Bronchial epithelial cell (primary cell): Measurements from ENCODE around the gene TEP1. TPM values are rescaled to one million over a fixed set of nuclear protein-coding genes. Genes with fewer than 3 reads are reported as not detected.

ENCODE experiments used
- DNase-seq: peaks from one replicate; pipeline ENCODE4 v3.0.0-alpha.2; 2010; ENCODE audit warnings: low read depth
- FAIRE-seq: peaks from 2 replicates; lab custom pipeline; 2011; peaks lifted over from hg19 to GRCh38; lab: Jason Lieb, UNC
- H3K27me3 ChIP-seq: 2 replicates; pipeline ENCODE4 v1.5.1; 2011; ENCODE audit warnings: low read length; ENCODE audit not compliant: control insufficient read depth, insufficient read depth
- H3K36me3 ChIP-seq: 2 replicates; pipeline ENCODE4 v1.5.1; 2011; ENCODE audit warnings: low read length; ENCODE audit not compliant: control insufficient read depth, insufficient read depth
- H3K4me3 ChIP-seq: 2 replicates; pipeline ENCODE4 v1.5.1; 2011; ENCODE audit warnings: mild to moderate bottlenecking, low read depth, low read length, control low read depth
- total RNA-seq: library from RNA; depleted of rRNA; stranded (reverse); fragments of >200 nt; gene quantifications from 2 replicates; pipeline ENCODE4 v1.2.1, GENCODE V29; 2014
- TF ChIP-seq, protein P1 (sequence below): IDR thresholded peaks from 2 replicates; pipeline ENCODE4 v1.5.1; 2011; ENCODE audit warnings: mild to moderate bottlenecking, moderate library complexity, low read length, control low read depth, inconsistent platforms; ENCODE audit not compliant: insufficient read depth, severe bottlenecking

Gene TEP1
- total RNA-seq, 1 donor from 2014 or later: 9.7 TPM

GRCh38 chr14:20332431-20332787, 80.9 kb downstream of the TEP1 start:
- DNase-seq (no peak), FAIRE-seq (no peak)
- Histone ChIP-seq H3K36me3 (peaks cover 1% of the 10 kb centered on the region), H3K27me3 (no peaks in the 10 kb centered on the region), H3K4me3 (peak overlapping the region; percentile 46)
- TF ChIP-seq, protein P1, sequence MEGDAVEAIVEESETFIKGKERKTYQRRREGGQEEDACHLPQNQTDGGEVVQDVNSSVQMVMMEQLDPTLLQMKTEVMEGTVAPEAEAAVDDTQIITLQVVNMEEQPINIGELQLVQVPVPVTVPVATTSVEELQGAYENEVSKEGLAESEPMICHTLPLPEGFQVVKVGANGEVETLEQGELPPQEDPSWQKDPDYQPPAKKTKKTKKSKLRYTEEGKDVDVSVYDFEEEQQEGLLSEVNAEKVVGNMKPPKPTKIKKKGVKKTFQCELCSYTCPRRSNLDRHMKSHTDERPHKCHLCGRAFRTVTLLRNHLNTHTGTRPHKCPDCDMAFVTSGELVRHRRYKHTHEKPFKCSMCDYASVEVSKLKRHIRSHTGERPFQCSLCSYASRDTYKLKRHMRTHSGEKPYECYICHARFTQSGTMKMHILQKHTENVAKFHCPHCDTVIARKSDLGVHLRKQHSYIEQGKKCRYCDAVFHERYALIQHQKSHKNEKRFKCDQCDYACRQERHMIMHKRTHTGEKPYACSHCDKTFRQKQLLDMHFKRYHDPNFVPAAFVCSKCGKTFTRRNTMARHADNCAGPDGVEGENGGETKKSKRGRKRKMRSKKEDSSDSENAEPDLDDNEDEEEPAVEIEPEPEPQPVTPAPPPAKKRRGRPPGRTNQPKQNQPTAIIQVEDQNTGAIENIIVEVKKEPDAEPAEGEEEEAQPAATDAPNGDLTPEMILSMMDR: no peak

DNA sequence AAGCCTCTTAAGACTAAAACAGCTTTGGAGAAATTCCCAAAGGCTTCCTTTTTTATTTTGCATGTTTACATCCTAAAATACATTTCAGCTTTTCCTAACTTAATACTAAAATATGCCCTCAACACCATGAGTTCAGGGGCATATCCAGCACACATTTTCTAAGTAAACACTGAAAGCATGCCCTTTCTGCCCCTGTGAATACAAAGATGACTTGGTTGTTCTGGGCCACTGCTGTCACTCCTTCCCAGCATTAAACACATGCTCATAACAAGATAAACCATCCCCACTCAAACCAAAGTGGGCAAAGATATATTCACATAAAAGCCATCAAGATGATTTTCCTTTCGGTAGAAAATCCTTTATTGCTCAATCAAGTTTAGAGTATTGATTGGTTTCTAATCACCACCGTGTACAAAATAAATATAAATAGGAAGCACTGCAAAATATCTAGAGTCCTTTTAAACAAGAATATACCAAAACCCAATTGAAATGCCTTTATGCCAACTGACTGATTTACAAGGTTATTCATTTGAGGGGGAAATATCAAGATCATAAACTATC, 82.2 kb downstream of the TEP1 start:
- Histone ChIP-seq H3K4me3 (no peak overlapping the region), H3K27me3 (no peaks in the 10 kb centered on the region), H3K36me3 (peaks cover 3% of the 10 kb centered on the region)
- TF ChIP-seq, protein P1: no peak
- DNase-seq: no peak
- FAIRE-seq: no peak

- no peak for FAIRE-seq
Measured at GRCh38 chr14:20329355-20329754, 83.9 kb downstream of the TEP1 start.

DNA sequence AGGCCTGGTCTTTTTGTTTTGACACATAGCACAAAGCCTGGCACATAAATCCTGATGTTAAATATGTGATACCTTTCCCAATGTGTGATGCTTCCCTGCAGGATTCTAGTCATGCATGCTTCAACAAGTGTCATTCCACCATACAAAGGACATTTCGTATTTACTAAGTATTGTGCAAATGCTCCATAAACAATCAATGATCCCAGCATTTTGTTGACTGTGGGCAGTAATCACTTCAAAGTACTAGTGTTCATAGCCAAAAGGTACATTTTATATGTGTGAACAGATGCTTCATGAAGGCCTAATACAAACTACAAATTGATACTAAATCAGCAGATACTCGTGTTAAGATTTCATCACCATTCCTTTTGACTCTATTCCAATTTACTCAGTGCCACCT, 84.6 kb downstream of the TEP1 start:
- peaks cover 5% of the 10 kb centered on the region for H3K36me3 ChIP-seq
- DNase-seq (no peak), FAIRE-seq (no peak)
- H3K27me3 ChIP-seq: no peaks in the 10 kb centered on the region
- no peak overlapping the region for H3K4me3 ChIP-seq
- TF ChIP-seq, protein P1: no peak

More at GRCh38 chr14:20329355-20329754, 83.9 kb downstream of the TEP1 start:
- H3K36me3 ChIP-seq: peaks cover 5% of the 10 kb centered on the region
- no peak overlapping the region for H3K4me3 ChIP-seq
- TF ChIP-seq, protein P1: no peak
- no peak for DNase-seq
- H3K27me3 ChIP-seq: no peaks in the 10 kb centered on the region

DNA sequence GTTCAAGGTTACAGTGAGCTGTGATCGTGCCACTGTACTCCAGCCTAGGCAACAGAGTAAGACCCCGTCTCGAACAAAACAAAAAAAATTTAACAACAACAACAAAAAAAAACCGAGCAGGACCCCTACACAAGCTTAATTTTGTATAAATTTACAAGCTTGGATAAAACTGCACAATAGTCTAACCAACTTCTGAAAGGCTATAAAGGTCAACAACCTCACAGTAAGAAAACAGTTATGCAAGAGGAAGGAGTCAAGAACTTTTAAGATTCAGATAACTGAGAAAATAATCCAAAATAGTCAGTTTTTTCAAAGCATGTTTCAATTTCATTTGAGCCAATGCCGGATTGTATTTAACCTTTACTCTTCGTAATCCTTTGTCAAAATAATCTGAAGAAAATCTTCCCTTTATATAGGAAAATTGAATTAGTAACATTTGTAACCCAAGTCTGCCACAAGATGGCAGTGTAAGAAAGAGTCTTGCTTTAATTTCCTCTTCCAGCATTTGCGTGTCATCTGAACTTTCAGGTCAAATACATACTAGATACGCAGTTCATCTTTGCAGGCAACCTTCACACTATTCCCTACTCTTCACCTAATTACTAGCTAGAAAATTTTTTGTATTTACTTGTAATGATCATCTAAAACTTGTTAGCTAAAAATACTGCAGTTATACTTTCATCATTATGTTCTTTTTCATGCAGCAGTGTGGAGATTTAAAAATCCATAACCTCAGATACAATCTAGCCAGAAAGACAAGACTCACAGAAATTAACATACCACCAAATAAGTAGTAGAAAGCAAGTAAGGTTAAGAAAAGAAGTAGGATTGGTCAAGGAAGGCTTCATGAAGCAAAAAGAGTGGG, 86.1 kb downstream of the TEP1 start:
- FAIRE-seq: no peak
- peak; percentile 66 for DNase-seq
- Histone ChIP-seq H3K36me3 (peaks cover 5% of the 10 kb centered on the region), H3K27me3 (no peaks in the 10 kb centered on the region), H3K4me3 (no peak overlapping the region)
- TF ChIP-seq, protein P1: peak; percentile 44

GRCh38 chr14:20317720-20318119, 95.6 kb downstream of the TEP1 start:
- Histone ChIP-seq H3K27me3 (no peaks in the 10 kb centered on the region), H3K36me3 (peaks cover 9% of the 10 kb centered on the region), H3K4me3 (no peak overlapping the region)
- no peak for DNase-seq
- TF ChIP-seq, protein P1: no peak
- no peak for FAIRE-seq
